ENCODE results near the gene GP1BA. TPM values are rescaled to one million over a fixed set of nuclear protein-coding genes. Genes with fewer than 3 reads are reported as not detected.

GP1BA gene
- polyA plus RNA-seq, 1 donor (not counting 4 experiments of a cell fraction or from before 2014, with no cell fraction given) = not detected

- TF ChIP-seq CTCF (optimal IDR thresholded peaks at IDR 0.05 in 1 of 3, IDR thresholded peaks at IDR 0.05 in 1 of 3, conservative IDR thresholded peaks at IDR 0.05 in 1 of 3; ENCODE audit: extremely low read depth in 1 of 3, insufficient read depth in 2 of 3, low read length in 3 of 3) (no peak), EZH2 (IDR thresholded peaks at IDR 0.05; ENCODE audit: low read length) (no peak)
- Histone ChIP-seq H3K27ac (ENCODE audit: control insufficient read depth, insufficient read depth, low read length) (no peak overlapping the region), H3K27me3 (ENCODE audit: control insufficient read depth, extremely low read depth, insufficient read depth, low read length) (no peaks in the 10 kb centered on the region), H3K4me1 (ENCODE audit: control insufficient read depth, extremely low read depth, insufficient read depth, low read length) (peaks cover 6% of the 10 kb centered on the region), H2AFZ (ENCODE audit: control insufficient read depth, low read length) (no peak overlapping the region), H3K9me1 (ENCODE audit: control insufficient read depth, extremely low read depth, insufficient read depth, low read length) (no peaks in the 10 kb centered on the region), H3K4me3 (ENCODE audit: control insufficient read depth in 2 of 3, extremely low read depth in 1 of 3, insufficient read depth in 2 of 3, low read depth in 1 of 3, low read length in 3 of 3) (no peak overlapping the region), H4K20me1 (ENCODE audit: control insufficient read depth, extremely low read depth, insufficient read depth, low read length) (peaks cover 10% of the 10 kb centered on the region), H3K4me2 (ENCODE audit: control insufficient read depth, extremely low read depth, insufficient read depth, low read depth, low read length) (no peak overlapping the region), H3K36me3 (ENCODE audit: control insufficient read depth in 2 of 2, extremely low read depth in 1 of 2, insufficient read depth in 2 of 2, low read length in 2 of 2) (peaks cover 49 to 51% of the 10 kb centered on the region in 2 experiments), H3K9ac (ENCODE audit: control insufficient read depth, extremely low read depth, insufficient read depth, low read length) (no peak overlapping the region), H3K9me3 (ENCODE audit: control insufficient read depth, low read depth, low read length) (no peaks in the 10 kb centered on the region), H3K79me2 (ENCODE audit: control insufficient read depth, insufficient read depth, low read length) (no peaks in the 10 kb centered on the region)
- dilution Hi-C loops (cut with MboI; ENCODE audit: extremely low pct_ligation_motif_present, low sequenced_read_pairs) = no loop called here
- no peak for DNase-seq (ENCODE audit: low read depth, low spot score)
- no peak for FAIRE-seq
Measured at GRCh38 chr17:4895121-4895520, 37.0 kb upstream of the GP1BA start.

GRCh38 chr17:4895657-4896331, 36.3 kb upstream of the GP1BA start:
- Histone ChIP-seq H3K36me3 (ENCODE audit: control insufficient read depth in 2 of 2, extremely low read depth in 1 of 2, insufficient read depth in 2 of 2, low read length in 2 of 2) (peaks cover 44 to 45% of the 10 kb centered on the region in 2 experiments), H3K4me2 (ENCODE audit: control insufficient read depth, extremely low read depth, insufficient read depth, low read depth, low read length) (no peak overlapping the region), H3K27ac (ENCODE audit: control insufficient read depth, insufficient read depth, low read length) (no peak overlapping the region), H3K9me1 (ENCODE audit: control insufficient read depth, extremely low read depth, insufficient read depth, low read length) (no peaks in the 10 kb centered on the region), H4K20me1 (ENCODE audit: control insufficient read depth, extremely low read depth, insufficient read depth, low read length) (peaks cover 10% of the 10 kb centered on the region), H2AFZ (ENCODE audit: control insufficient read depth, low read length) (no peak overlapping the region), H3K27me3 (ENCODE audit: control insufficient read depth, extremely low read depth, insufficient read depth, low read length) (no peaks in the 10 kb centered on the region), H3K9ac (ENCODE audit: control insufficient read depth, extremely low read depth, insufficient read depth, low read length) (no peak overlapping the region), H3K79me2 (ENCODE audit: control insufficient read depth, insufficient read depth, low read length) (no peaks in the 10 kb centered on the region), H3K4me1 (ENCODE audit: control insufficient read depth, extremely low read depth, insufficient read depth, low read length) (peaks cover 6% of the 10 kb centered on the region), H3K4me3 (ENCODE audit: control insufficient read depth in 2 of 3, extremely low read depth in 1 of 3, insufficient read depth in 2 of 3, low read depth in 1 of 3, low read length in 3 of 3) (no peak overlapping the region), H3K9me3 (ENCODE audit: control insufficient read depth, low read depth, low read length) (no peaks in the 10 kb centered on the region)
- no peak for DNase-seq (ENCODE audit: low read depth, low spot score)
- no peak for FAIRE-seq
- dilution Hi-C loops (cut with MboI; ENCODE audit: extremely low pct_ligation_motif_present, low sequenced_read_pairs) = no loop called here
- TF ChIP-seq EZH2 (IDR thresholded peaks at IDR 0.05; ENCODE audit: low read length) (no peak), CTCF (optimal IDR thresholded peaks at IDR 0.05 in 1 of 3, IDR thresholded peaks at IDR 0.05 in 1 of 3, conservative IDR thresholded peaks at IDR 0.05 in 1 of 3; ENCODE audit: extremely low read depth in 1 of 3, insufficient read depth in 2 of 3, low read length in 3 of 3) (peak in 2 of 3 experiments; percentile 2 to 33)
